ENCODE measurements around the gene FGFRL1.

DNA sequence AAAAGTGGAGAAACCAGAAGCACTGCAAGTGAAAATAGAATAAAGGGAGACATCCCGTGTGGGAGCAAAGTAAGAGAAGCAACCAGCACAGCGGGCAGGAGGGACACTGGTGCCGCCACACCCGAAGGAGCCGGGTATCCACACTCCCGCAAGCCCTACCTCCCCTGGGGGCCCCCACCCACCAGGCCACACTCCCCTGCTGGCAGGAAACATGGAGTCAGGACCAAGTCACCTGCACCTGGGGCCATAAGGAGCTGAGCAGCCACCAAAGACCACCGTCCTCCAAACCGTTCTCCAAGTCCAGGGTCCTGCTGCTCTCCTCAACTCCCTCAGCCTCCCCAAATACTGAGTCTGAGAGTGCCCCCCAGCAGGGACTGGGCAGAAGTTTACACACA is 30.5 kb downstream of the FGFRL1 start:
- no peak for TF ChIP-seq ZFX (IDR thresholded peaks at IDR 0.05; ENCODE audit: borderline replicate concordance)
- TF ChIP-seq, protein P1, sequence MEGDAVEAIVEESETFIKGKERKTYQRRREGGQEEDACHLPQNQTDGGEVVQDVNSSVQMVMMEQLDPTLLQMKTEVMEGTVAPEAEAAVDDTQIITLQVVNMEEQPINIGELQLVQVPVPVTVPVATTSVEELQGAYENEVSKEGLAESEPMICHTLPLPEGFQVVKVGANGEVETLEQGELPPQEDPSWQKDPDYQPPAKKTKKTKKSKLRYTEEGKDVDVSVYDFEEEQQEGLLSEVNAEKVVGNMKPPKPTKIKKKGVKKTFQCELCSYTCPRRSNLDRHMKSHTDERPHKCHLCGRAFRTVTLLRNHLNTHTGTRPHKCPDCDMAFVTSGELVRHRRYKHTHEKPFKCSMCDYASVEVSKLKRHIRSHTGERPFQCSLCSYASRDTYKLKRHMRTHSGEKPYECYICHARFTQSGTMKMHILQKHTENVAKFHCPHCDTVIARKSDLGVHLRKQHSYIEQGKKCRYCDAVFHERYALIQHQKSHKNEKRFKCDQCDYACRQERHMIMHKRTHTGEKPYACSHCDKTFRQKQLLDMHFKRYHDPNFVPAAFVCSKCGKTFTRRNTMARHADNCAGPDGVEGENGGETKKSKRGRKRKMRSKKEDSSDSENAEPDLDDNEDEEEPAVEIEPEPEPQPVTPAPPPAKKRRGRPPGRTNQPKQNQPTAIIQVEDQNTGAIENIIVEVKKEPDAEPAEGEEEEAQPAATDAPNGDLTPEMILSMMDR (IDR thresholded peaks at IDR 0.05) = no peak
